ENCODE measurements around the gene SAV1.

SAV1 gene

GRCh38 chr14:50616275-50616674 is 51.8 kb downstream of the SAV1 start:
- no peak for DNase-seq (ENCODE audit: low read depth, low spot score)
- Histone ChIP-seq H3K27me3 (ENCODE audit: insufficient read depth, insufficient read length) (no peaks in the 10 kb centered on the region), H3K9me3 (ENCODE audit: insufficient read depth, low read length) (no peaks in the 10 kb centered on the region), H3K9ac (ENCODE audit: insufficient read length, low read depth) (no peak overlapping the region), H3K4me3 (ENCODE audit: insufficient read length, low read depth) (no peak overlapping the region), H3K4me1 (ENCODE audit: insufficient read depth, insufficient read length) (no peaks in the 10 kb centered on the region), H3K36me3 (ENCODE audit: insufficient read depth, insufficient read length, low read length) (no peaks in the 10 kb centered on the region)
- TF ChIP-seq SUZ12 (IDR thresholded peaks at IDR 0.05; ENCODE audit: extremely low read depth, insufficient read depth, insufficient read length) (no peak), YY1 (IDR thresholded peaks at IDR 0.05; ENCODE audit: insufficient read depth, insufficient read length) (no peak), ZNF274 (IDR thresholded peaks at IDR 0.05; ENCODE audit: low read depth, low read length) (no peak)

DNA sequence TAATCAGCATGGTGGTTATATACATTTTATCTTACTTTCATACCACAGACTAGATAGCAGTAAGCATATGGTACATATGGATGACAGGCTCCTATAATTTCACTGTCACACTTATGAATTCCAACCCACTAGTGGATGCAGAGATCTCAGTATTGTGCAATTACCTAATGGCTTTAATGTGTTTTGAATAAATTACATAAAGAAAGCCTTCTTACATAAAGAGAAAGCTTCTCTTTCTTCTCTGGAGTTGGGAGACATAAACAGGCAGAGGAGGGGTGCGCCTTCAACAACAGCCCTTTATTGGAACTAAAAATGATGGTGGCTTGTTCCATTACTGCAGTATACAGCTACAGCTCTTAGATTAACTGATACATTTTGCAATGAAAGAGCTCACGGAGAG is 52.6 kb downstream of the SAV1 start:
- Histone ChIP-seq H3K9ac (ENCODE audit: insufficient read length, low read depth) (no peak overlapping the region), H3K27me3 (ENCODE audit: insufficient read depth, insufficient read length) (no peaks in the 10 kb centered on the region), H3K9me3 (ENCODE audit: insufficient read depth, low read length) (no peaks in the 10 kb centered on the region), H3K4me1 (ENCODE audit: insufficient read depth, insufficient read length) (no peaks in the 10 kb centered on the region), H3K36me3 (ENCODE audit: insufficient read depth, insufficient read length, low read length) (no peaks in the 10 kb centered on the region), H3K4me3 (ENCODE audit: insufficient read length, low read depth) (no peak overlapping the region)
- DNase-seq (ENCODE audit: low read depth, low spot score), result no peak
- TF ChIP-seq ZNF274 (IDR thresholded peaks at IDR 0.05; ENCODE audit: low read depth, low read length), result no peak
- TF ChIP-seq SUZ12 (IDR thresholded peaks at IDR 0.05; ENCODE audit: extremely low read depth, insufficient read depth, insufficient read length), result no peak
- no peak for TF ChIP-seq YY1 (IDR thresholded peaks at IDR 0.05; ENCODE audit: insufficient read depth, insufficient read length)

- TF ChIP-seq ZNF274 (IDR thresholded peaks at IDR 0.05; ENCODE audit: low read depth, low read length) (no peak), YY1 (IDR thresholded peaks at IDR 0.05; ENCODE audit: insufficient read depth, insufficient read length) (no peak)
- no peak for DNase-seq (ENCODE audit: low read depth, low spot score)
- Histone ChIP-seq H3K9ac (ENCODE audit: insufficient read length, low read depth) (no peak overlapping the region), H3K4me3 (ENCODE audit: insufficient read length, low read depth) (no peak overlapping the region), H3K27me3 (ENCODE audit: insufficient read depth, insufficient read length) (no peaks in the 10 kb centered on the region), H3K4me1 (ENCODE audit: insufficient read depth, insufficient read length) (no peaks in the 10 kb centered on the region), H3K36me3 (ENCODE audit: insufficient read depth, insufficient read length, low read length) (no peaks in the 10 kb centered on the region), H3K9me3 (ENCODE audit: insufficient read depth, low read length) (no peaks in the 10 kb centered on the region)
Observed at GRCh38 chr14:50615056-50615455, 53.0 kb downstream of the SAV1 start.

DNA sequence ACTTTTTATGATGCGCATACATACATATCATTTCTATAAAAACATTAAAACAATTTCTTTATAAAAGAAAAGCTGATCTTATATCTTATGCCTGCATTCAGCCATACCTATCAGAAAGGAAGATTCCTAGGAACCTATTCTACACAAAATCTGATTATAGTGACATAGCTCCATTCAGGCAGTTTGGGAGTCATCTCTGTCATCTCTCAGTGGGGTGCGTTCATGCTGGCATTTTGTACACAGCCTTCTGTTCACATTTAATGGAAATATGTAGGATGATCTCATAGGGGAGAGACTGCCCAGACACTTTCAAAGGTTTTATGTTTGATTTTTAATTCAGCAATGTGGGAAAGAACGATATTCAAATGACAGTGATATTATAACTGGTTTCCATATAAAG is 55.3 kb downstream of the SAV1 start:
- no peak for DNase-seq (ENCODE audit: low read depth, low spot score)
- Histone ChIP-seq H3K36me3 (ENCODE audit: insufficient read depth, insufficient read length, low read length) (no peaks in the 10 kb centered on the region), H3K4me1 (ENCODE audit: insufficient read depth, insufficient read length) (no peaks in the 10 kb centered on the region), H3K9ac (ENCODE audit: insufficient read length, low read depth) (no peak overlapping the region), H3K27me3 (ENCODE audit: insufficient read depth, insufficient read length) (no peaks in the 10 kb centered on the region), H3K4me3 (ENCODE audit: insufficient read length, low read depth) (no peak overlapping the region), H3K9me3 (ENCODE audit: insufficient read depth, low read length) (no peaks in the 10 kb centered on the region)
- no peak for TF ChIP-seq YY1 (IDR thresholded peaks at IDR 0.05; ENCODE audit: insufficient read depth, insufficient read length)
- TF ChIP-seq SUZ12 (IDR thresholded peaks at IDR 0.05; ENCODE audit: extremely low read depth, insufficient read depth, insufficient read length), result no peak
- TF ChIP-seq ZNF274 (IDR thresholded peaks at IDR 0.05; ENCODE audit: low read depth, low read length), result no peak

DNA sequence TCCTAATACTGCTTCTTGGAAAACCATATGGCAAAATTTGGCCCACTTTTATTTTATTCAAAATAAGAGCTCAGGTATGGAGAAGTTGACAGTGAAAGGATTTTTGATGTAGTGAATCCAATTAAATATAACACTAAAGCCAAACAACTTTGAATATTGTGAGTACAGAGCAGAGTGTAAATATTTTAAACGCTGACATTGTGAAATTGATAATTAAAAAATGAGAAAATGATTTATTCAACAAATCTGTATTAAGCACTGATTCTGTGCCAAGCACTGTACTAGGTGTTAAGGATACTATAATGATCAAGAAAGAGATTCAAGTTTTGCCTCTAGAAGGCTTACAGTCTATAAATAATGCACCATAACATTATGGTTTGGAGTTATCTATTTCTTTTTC is 57.6 kb downstream of the SAV1 start:
- Histone ChIP-seq H3K9me3 (ENCODE audit: insufficient read depth, low read length) (no peaks in the 10 kb centered on the region), H3K27me3 (ENCODE audit: insufficient read depth, insufficient read length) (no peaks in the 10 kb centered on the region)

DNA sequence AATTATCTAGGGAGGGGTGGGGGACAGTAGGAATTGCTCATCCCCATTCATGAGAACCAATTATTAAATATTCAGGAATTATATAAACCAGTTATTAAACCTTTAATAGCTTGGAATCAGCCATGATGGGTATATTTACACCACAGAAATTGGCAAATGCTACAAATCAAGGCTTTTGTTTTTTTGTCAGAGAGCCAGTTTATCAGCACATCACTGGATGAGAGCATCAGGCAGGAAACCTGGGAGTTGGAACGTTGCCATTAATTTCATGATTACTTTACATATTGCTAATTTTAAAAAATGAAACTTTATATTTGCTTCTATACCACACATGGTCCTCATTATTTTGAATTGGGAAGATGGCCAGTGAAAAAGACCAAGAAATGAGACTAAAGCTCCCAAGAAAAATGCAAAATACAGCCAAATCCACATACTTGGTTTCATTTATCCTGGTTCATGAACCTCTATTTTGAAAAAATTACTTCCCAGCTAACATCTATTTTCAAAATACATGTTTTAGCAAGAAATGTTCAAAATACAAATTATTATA is 59.7 kb downstream of the SAV1 start:
- H3K27me3 ChIP-seq (ENCODE audit: insufficient read depth, insufficient read length), result no peaks in the 10 kb centered on the region
- H3K4me3 ChIP-seq (ENCODE audit: insufficient read length, low read depth), result no peak overlapping the region
- H3K9ac ChIP-seq (ENCODE audit: insufficient read length, low read depth), result no peak overlapping the region
- no peaks in the 10 kb centered on the region for H3K4me1 ChIP-seq (ENCODE audit: insufficient read depth, insufficient read length)
- H3K36me3 ChIP-seq (ENCODE audit: insufficient read depth, insufficient read length, low read length), result no peaks in the 10 kb centered on the region
- H3K9me3 ChIP-seq (ENCODE audit: insufficient read depth, low read length), result no peaks in the 10 kb centered on the region
- TF ChIP-seq ZNF274 (IDR thresholded peaks at IDR 0.05; ENCODE audit: low read depth, low read length) (no peak), SUZ12 (IDR thresholded peaks at IDR 0.05; ENCODE audit: extremely low read depth, insufficient read depth, insufficient read length) (no peak), YY1 (IDR thresholded peaks at IDR 0.05; ENCODE audit: insufficient read depth, insufficient read length) (no peak)
- no peak for DNase-seq (ENCODE audit: low read depth, low spot score)

More for the DNA sequence above, 57.6 kb downstream of the SAV1 start:
- no peaks in the 10 kb centered on the region for H3K36me3 ChIP-seq (ENCODE audit: insufficient read depth, insufficient read length, low read length)
- no peaks in the 10 kb centered on the region for H3K4me1 ChIP-seq (ENCODE audit: insufficient read depth, insufficient read length)
- no peak for DNase-seq (ENCODE audit: low read depth, low spot score)
- no peak for TF ChIP-seq ZNF274 (IDR thresholded peaks at IDR 0.05; ENCODE audit: low read depth, low read length)
- no peak for TF ChIP-seq SUZ12 (IDR thresholded peaks at IDR 0.05; ENCODE audit: extremely low read depth, insufficient read depth, insufficient read length)
- TF ChIP-seq YY1 (IDR thresholded peaks at IDR 0.05; ENCODE audit: insufficient read depth, insufficient read length), result no peak
- H3K4me3 ChIP-seq (ENCODE audit: insufficient read length, low read depth), result no peak overlapping the region
- H3K9ac ChIP-seq (ENCODE audit: insufficient read length, low read depth), result no peak overlapping the region

- H3K9me3 ChIP-seq (ENCODE audit: insufficient read depth, low read length), result no peaks in the 10 kb centered on the region
- no peak overlapping the region for H3K4me3 ChIP-seq (ENCODE audit: insufficient read length, low read depth)
- H3K4me1 ChIP-seq (ENCODE audit: insufficient read depth, insufficient read length), result no peaks in the 10 kb centered on the region
- DNase-seq (ENCODE audit: low read depth, low spot score), result no peak
- TF ChIP-seq SUZ12 (IDR thresholded peaks at IDR 0.05; ENCODE audit: extremely low read depth, insufficient read depth, insufficient read length), result no peak
- no peak for TF ChIP-seq ZNF274 (IDR thresholded peaks at IDR 0.05; ENCODE audit: low read depth, low read length)
- no peak for TF ChIP-seq YY1 (IDR thresholded peaks at IDR 0.05; ENCODE audit: insufficient read depth, insufficient read length)
- H3K9ac ChIP-seq (ENCODE audit: insufficient read length, low read depth), result no peak overlapping the region
- H3K36me3 ChIP-seq (ENCODE audit: insufficient read depth, insufficient read length, low read length), result no peaks in the 10 kb centered on the region
- H3K27me3 ChIP-seq (ENCODE audit: insufficient read depth, insufficient read length), result no peaks in the 10 kb centered on the region
Observed at GRCh38 chr14:50607761-50608160, 60.3 kb downstream of the SAV1 start.
